ENCODE measurements around the gene STRN3.

GRCh38 chr14:30928462-30928861 lies 97.7 kb downstream of the STRN3 start:
- TF ChIP-seq POLR2A (IDR thresholded peaks at IDR 0.05) (no peak), CTCF (IDR thresholded peaks at IDR 0.05) (no peak)

Data from right lobe of liver (tissue), 4 donors.